Stimulated activated CD4-positive, alpha-beta T cell treated with anti-CD3 and anti-CD28 coated beads, Interleukin-15, amount 100 ng/mL, for 48 hours (primary cell): ENCODE measurements around the gene WDR76.
A peak's percentile ranks its signal among the peaks of the same experiment; 100 is the strongest.
"Not testable (repeated sequence)": the region's sequence is repeated elsewhere in the genome, so short reads cannot be mapped to it uniquely, and the experiment has no call there.

Source experiments
- DNase-seq, 2 donors: peaks; one replicate each; pipeline ENCODE4 v3.0.0-alpha.2; 2020; ENCODE audit warnings: low read depth in 2 of 2

WDR76 gene

DNA sequence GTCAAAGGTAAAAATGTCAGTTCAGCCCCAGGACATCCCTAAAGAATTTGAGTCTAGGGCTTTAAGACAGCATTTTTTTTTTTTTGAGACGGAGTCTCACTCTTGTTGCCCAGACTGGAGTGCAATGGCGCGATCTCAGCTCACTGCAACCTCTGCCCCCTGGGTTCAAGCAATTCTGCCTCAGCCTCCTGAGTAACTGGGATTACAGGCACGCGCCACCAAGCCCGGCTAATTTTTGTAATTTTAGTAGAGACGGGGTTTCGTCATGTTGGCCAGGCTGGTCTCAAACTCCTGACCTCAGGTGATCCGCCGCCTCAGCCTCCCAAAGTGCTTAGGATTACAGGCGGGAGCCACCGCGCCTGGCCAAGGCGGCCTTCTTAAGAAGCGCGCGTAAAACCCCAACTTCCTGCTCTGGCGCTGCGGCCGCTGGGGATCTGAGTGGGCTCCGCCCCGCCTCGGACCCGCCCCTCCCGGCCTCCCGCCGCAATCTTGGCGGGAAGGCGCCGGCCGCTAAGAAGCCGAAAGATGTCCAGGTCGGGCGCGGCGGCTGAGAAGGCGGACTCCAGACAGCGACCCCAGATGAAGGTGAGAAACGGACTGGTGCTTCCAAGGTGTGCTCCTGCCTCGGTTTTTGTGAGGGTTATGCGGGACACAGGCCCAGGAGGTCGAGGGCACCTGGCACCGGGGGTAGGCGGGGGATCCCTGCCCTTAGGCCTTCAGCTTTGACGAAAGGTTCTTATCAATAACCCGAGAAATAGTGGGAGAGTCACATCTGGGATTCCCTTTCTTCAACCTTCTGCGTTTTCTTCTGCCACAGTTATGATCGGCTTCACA lies at the start of gene WDR76:
TSS of gene WDR76 (plus strand) at position 495 of the 834 bp plus-strand sequence. CDS start at position 526, 31 bp downstream.
- peak; percentile 76 to 78 for DNase-seq

- DNase-seq, result peak; percentile 86
Measured at GRCh38 chr15:43777267-43777914, 49.4 kb upstream of the WDR76 start.

DNA sequence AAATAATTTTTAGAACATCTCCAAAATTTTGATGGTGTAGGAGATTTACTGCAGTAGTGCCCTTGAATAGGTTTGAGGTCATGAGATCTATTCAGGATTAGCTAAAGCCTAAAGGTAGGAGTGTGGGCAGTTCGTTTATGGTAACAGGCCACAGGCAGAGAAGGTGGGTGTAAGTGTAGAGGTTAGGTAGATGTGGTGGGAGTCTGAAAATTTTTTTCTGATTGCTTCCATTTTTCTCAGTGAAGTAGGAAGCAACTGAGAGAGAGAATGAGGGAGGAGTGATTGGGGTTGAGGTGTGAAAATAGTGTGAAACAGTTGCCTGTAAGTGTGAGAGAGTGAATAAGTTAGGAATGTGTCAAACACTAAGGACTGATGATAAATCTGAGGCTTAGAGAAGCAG lies 47.8 kb upstream of the WDR76 start:
- DNase-seq, result no peak

DNA sequence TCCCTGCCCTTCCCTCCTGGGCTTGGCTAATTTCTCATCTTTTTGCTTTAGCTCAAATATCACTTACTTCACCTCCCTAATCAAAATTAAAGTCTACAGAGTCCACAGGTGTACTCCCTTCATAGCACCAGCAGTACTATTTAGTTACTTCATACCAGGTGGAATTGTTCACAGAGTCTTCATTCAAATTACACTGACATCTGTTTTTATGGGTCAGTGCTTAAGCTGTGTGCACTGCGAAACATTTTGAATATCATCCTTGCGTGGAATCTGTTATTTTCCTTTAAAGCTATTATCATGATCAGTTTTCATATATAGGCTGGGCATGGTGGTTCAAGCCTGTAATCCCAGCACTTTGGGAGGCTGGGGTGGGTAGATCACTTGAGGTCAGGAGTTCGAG lies 37.4 kb upstream of the WDR76 start:
- no peak for DNase-seq

- peak; percentile 100 for DNase-seq
Measured at GRCh38 chr15:43791993-43792760, 34.6 kb upstream of the WDR76 start, which contains the start of gene SERF2. Gene SERF2, plus strand, starts transcription at chr15:43792320. Its CDS starts 57 bp downstream, at chr15:43792377.

GRCh38 chr15:43792761-43793476 lies 33.9 kb upstream of the WDR76 start:
- no peak for DNase-seq

GRCh38 chr15:43793647-43794046 lies 33.2 kb upstream of the WDR76 start:
- DNase-seq, result no peak

DNA sequence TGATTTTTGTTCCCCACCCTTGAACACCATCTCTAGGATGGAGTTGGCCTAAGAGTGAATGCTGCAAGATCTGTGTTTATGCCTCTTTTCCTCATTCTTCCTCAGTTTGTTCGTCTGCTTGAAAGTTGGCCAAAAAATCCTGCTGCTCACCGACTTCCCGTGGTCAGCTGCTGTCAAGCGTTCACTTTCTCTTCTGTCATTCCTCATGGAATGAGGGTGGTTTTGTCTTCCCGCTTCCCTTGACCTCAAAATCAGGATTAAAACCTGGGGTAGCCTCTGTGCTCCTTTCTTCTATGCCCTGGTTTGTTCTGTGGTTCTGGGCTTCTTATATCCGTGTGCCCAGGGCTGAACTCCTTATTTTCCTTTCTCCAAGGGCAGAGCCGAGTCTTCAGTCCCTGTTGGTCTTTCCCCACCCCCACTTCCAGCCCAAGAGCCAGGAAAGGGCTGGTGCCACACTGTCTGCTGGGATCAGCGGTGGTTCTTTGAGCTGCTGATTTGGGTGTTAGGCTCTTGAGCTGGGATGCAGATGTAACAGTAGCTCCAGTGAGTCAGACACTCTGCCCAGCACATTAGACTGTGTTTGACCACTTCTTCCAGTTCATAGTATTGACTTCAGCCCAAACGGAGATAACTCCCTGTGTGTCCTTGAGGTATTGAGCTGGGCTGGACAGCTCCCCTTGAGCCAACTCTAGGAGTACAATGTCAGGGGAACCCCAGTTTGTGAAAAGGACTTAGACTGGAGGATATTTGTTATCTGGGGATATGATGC lies 32.3 kb upstream of the WDR76 start:
- DNase-seq, result no peak

DNA sequence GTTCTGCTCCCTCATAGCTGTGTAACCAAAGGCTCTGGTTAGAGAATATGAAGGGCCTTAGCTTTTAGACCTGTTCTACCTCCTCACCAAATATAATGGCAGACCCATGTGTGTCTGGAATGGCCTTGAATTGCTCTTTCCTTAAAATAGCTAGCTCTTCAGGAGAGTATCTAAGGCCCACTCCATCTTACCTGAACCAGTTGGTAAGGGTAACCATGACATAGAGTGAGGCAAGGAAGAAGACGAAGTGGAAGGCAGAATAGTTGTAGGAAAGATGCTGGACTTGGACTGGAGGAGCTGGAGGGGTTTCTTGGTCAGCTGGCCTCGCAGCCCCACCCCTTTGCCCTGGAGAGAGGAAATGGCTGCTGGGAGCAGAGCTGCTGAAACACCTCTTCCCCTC lies 31.6 kb upstream of the WDR76 start:
- DNase-seq, result no peak

- no peak for DNase-seq
Measured at GRCh38 chr15:43795997-43796396, 30.8 kb upstream of the WDR76 start.

DNA sequence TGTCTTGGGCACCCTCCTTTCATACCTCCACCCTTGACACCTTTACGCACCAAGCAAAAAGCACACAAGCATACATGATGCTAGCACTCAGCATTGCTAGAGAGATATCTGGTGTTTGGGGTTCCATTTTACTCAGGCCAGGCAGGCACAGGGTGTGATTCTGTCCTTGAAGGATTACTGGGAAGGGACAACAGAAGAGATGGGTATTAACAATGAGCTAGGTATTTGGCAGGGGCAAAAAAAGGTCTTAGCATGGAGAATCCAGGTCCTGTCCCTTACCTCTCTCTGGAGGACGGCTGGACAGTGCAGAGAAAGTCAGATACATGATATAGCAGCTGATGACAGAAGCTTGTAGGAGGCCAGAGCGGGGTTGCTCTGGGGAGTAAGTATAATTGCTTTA lies 30.2 kb upstream of the WDR76 start:
- DNase-seq, result no peak

GRCh38 chr15:43799209-43799944 lies 27.4 kb upstream of the WDR76 start:
- no peak for DNase-seq

DNA sequence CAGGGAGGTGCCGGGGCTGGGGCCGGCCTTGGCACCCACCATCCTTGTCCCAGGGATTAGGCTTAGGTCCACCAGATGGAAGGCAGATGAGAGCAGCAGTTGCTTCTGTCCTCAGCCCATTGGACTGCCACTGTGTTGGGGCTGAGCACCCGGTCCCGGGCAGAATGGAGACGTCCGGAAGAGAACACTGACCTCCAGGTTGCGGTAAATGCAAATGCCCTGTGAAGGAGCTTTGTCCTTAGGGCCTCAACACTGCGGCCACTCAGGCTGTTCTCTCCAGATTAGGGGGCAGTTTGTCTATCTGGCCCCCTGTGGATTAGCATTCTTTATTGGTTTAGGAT lies 26.9 kb upstream of the WDR76 start, which contains the start of gene SERINC4:
TSS of gene SERINC4 (minus strand) at position 276 of the 341 bp plus-strand sequence. CDS start at position 42, 234 bp downstream.
- no peak for DNase-seq

DNA sequence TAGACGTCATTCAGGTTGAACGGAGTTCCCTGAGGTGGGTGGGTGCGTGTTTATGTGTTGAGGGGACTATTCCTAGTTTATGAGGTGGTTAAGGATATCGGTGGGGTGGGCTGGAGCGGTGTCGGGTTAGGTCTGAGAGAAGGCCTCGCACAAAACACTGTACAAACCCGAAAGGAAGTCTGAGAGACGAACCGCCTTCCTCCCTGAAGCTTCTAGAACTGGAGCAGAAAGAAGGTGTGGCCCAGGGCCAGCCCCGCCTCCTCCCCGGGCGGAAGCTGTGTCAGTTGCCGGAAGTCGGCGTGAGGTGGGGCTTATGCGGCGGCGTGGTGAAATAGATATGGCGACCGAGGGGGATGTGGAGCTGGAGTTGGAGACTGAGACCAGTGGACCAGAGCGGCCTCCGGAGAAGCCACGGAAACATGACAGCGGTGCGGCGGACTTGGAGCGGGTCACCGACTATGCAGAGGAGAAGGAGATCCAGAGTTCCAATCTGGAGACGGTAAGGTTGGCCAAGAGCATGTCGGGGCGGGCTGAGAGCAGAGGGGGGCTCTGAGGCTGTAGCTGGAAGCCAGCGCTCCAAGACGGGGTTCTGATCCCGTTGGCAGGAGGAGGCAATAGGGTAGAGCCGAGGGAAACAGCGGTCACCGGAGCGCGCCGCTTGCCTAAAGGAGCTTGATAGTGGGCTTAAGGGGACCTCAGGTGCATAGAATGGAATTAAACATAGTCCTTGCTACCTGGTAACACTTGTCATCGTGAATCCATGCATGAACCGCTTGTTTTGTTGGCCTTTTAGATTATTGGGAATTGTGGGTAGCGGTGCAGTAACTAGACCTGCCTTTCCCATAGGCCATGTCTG lies 26.3 kb upstream of the WDR76 start, which contains the start of gene HYPK:
TSS of gene HYPK (plus strand) at position 314 of the 856 bp plus-strand sequence. CDS start at position 338, 24 bp downstream.
- peak; percentile 80 to 89 for DNase-seq

DNA sequence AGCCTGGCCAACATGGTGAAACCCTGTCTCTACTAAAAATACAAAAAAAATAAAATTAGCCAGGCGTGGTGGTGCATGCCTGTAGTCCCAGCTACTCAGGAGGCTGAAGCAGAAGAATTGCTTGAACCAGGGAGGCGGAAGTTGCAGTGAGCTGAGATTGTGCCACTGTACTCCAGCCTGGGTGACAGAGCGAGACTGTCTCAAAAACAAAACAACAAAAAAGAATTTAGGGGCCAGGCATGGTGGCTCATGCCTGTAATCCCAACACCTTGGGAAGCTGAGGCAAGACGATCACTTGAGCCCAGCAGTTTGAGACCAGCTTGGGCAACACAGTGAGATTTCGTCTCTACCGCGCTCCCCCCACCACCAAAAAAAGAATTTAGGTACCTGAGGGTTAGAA lies 24.1 kb upstream of the WDR76 start:
- not testable (repeated sequence) for DNase-seq

DNA sequence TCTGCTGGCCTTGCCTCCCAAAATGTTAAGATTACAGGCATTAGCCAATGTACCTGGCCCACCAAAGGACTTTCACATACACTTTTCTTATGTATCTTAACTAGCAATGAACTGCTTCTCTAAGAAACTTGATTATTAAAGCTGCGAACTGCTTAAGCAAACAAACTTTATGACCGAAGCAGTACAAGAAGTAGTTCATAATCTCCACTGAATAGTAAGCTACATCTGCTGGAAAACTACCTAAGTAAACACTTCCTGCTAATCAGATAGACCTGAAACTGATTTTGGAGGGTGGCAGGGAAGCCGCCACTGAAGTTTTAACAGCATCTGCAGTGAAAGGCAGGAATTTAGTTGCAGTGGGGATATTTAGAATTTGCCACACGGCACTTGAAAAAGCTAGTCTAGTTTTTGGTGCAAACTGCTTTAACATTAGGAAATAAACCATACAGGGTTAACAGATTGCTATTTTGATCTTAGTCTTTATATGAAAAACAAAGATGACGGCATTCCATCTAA lies 18.3 kb upstream of the WDR76 start:
- DNase-seq, result no peak

DNA sequence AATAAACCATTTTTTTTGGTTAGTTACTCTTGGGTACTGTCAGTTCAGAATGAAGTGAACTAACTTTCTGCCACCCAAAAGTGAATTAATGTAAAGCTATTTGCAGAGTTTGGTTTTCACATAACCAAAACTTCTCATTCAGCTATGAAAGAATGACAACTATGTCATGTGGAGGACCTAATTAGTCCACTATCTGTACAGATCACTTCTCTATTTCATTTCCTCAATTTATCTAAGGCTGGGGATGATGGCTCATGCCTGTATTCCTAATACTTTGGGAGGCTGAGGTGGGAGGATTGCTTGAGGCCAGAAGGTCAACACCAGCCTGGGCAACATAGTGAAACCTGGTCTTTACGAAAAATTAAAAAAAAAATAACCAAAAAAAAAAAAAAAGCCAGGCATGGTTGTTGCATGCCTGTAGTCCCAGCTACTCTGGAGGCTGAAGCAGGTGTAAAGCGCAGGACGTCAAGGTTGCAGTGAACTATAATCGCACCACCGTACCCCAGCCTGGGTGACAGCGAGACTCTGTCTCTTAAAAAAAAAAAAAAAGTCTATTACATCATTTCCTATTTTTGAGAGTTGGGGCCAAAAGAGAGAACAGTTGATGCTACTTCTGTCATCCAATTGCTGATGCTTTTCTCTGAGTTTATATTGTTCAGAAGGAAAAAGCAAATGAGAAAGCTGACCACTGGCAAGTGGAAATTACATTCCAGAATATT lies 17.7 kb upstream of the WDR76 start:
- DNase-seq, result no peak

DNA sequence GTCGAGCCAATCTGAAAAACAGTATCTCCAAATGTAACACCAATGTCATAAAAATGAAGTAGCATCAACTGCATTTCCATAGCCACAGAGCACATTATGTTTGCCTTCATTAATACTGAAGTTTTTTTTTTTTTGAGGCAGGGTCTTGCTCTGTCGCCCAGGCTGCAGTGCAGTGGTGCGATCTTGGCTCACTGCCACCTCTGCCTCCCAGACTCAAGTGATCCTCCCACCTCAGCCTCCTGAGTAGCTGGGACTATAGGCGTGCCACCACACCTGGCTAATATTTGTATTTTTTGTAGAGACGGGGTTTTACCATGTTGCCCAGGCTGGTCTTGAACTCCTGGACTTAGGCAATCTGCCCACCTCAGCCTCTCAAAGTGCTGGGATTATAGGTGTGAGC lies 11.7 kb upstream of the WDR76 start:
- not testable (repeated sequence) for DNase-seq
